ENCODE measurements around the gene EGFL6. TPM values are rescaled to one million over a fixed set of nuclear protein-coding genes. Genes with fewer than 3 reads are reported as not detected.

EGFL6 gene
- total and polyA plus RNA-seq, 2 of the 4 experiments (the other 2 are of a cell fraction): not detected

DNA sequence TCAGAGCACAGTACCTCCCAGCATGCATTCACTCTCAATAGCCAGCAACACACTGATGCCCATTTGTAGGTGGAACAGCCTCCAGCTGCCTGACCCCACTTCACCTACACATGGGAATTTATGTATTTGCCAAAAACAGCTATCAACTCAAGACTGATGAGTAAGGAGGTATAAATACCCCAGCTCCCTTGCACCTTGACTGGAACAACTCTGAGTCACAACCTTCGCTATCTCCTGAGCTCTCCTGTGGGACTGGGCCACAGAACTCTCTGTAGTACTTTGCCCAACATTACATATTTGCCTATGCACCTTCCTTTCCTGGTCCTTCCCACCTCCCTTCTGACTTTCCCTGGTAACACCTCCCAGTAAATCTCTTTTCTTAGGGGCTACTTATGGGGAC lies 16.5 kb upstream of the EGFL6 start:
- no peak overlapping the region for H2AFZ ChIP-seq (replicated peaks; ENCODE audit: low read length, poor library complexity)
- no peak overlapping the region for H4K91ac ChIP-seq (ENCODE audit: insufficient read depth, low read depth, low read length)
- H4K20me1 ChIP-seq (ENCODE audit: insufficient read depth, low read length): no peaks in the 10 kb centered on the region
- H4K5ac ChIP-seq (ENCODE audit: low read depth, low read length): no peak overlapping the region
- no peak overlapping the region for H2AK9ac ChIP-seq (replicated peaks; ENCODE audit: low read depth, low read length, poor library complexity)
- TF ChIP-seq RAD21 (IDR thresholded peaks at IDR 0.05; ENCODE audit: low read length): no peak
- no CpG with 5 or more reads among the region's 1 CpG for WGBS, 2 experiments (ENCODE audit: extremely low coverage in 2 of 2, insufficient read length in 1 of 2)
- no peaks in the 10 kb centered on the region; the same call in 1 of the 2 replicates for H3K4me1 ChIP-seq (ENCODE audit: control insufficient read depth, insufficient read depth, low read length)
- DNase-seq: no peak
- H3K56ac ChIP-seq (ENCODE audit: extremely low read depth, insufficient read depth, low read length): no peak overlapping the region
- intact Hi-C loops (cut with micrococcal nuclease): no loop called here
- in situ Hi-C loops (cut with MboI; ENCODE audit: low sequenced_read_pairs): no loop called here
- H2BK120ac ChIP-seq (ENCODE audit: low read depth, low read length): no peak overlapping the region
- no peak overlapping the region for H3K9ac ChIP-seq (ENCODE audit: low read depth, low read length)
- no peaks in the 10 kb centered on the region for H3K9me1 ChIP-seq (ENCODE audit: insufficient read depth, low read length)
- ChIA-PET CTCF (no interaction called here), POLR2A (ENCODE audit: unreplicated experiment) (no interaction called here)
- H3K27ac ChIP-seq (ENCODE audit: insufficient read depth, low read length): no peak overlapping the region
- peaks cover 21% of the 10 kb centered on the region for H3K27me3 ChIP-seq (ENCODE audit: control insufficient read depth, insufficient read depth, low read length)
- H3K18ac ChIP-seq (ENCODE audit: low read depth, low read length): no peak overlapping the region
- H3K4me2 ChIP-seq (ENCODE audit: low read depth, low read length): no peak overlapping the region
- peaks cover 4% of the 10 kb centered on the region; the same call in 1 of the 2 replicates for H3K9me3 ChIP-seq (ENCODE audit: control insufficient read depth, insufficient read depth, low read length)
- H3K36me3 ChIP-seq (ENCODE audit: control insufficient read depth, insufficient read depth, low read length): no peaks in the 10 kb centered on the region
- H2BK20ac ChIP-seq (ENCODE audit: low read depth, low read length): no peak overlapping the region
- H2BK5ac ChIP-seq (ENCODE audit: low read depth, low read length, poor library complexity, severe bottlenecking): no peak overlapping the region
- H3K23ac ChIP-seq (ENCODE audit: low read depth, low read length): no peak overlapping the region
- ATAC-seq (ENCODE audit: low read depth): no peak
- no peak overlapping the region for H3K14ac ChIP-seq (replicated peaks; ENCODE audit: low read depth, low read length)
- no peaks in the 10 kb centered on the region for H3K79me1 ChIP-seq (ENCODE audit: low read depth in 1 of 2, low read length in 2 of 2)
- no peak overlapping the region for H4K8ac ChIP-seq (ENCODE audit: low read depth in 2 of 2, low read length in 2 of 2)
- no peak overlapping the region for H2BK15ac ChIP-seq (ENCODE audit: low read depth, low read length)
- H3K4ac ChIP-seq (ENCODE audit: low read depth, low read length): no peak overlapping the region
- dilution Hi-C loops (cut with HindIII; ENCODE audit: low sequenced_read_pairs, unreplicated experiment): no loop called here
- H2AK5ac ChIP-seq (ENCODE audit: low read depth, low read length): no peak overlapping the region
- no TSS peak for BruUV-seq (replicated peaks)
- no peak overlapping the region for H3K4me3 ChIP-seq (ENCODE audit: insufficient read depth, low read depth, low read length)

Data from IMR-90 (cell line).